Heart left ventricle (tissue), 16 donors: ENCODE measurements around the gene DAB2IP. TPM values are rescaled to one million over a fixed set of nuclear protein-coding genes. Genes with fewer than 3 reads are reported as not detected.

Experiments
- ATAC-seq, 4 donors: fragments of 200-7000 bp; cut with Tn5 transposase; one replicate each; pipeline ENCODE4 v1.9.1; 2020 to 2022; ENCODE audit warnings: moderate library complexity in 4 of 4, mild to moderate bottlenecking in 3 of 4, moderate number of reproducible peaks in 1 of 4
- DNase-seq, 5 donors: peaks; one replicate each; pipeline ENCODE4 v3.0.0-alpha.2; 2020
- H3K27ac ChIP-seq, 12 donors: fragments of 200-600 bp; sonication (generic) in 4 of 12; one replicate each; pipeline versions ENCODE4 v1.5.0 to v1.8.0; 2016 to 2022; ENCODE audit warnings: mild to moderate bottlenecking in 2 of 12
- H3K27me3 ChIP-seq, 9 donors: fragments of 200-600 bp; sonication (generic) in 2 of 9; one replicate each; pipeline versions ENCODE4 v1.5.1 to v1.8.0; 2016 to 2022; ENCODE audit warnings: mild to moderate bottlenecking in 3 of 9
- H3K36me3 ChIP-seq, 9 donors: fragments of 200-600 bp; sonication (generic) in 2 of 9; one replicate each; pipeline versions ENCODE4 v1.5.0 to v1.8.0; 2018 to 2022; ENCODE audit warnings: mild to moderate bottlenecking in 2 of 9
- H3K4me1 ChIP-seq, 12 donors: fragments of 200-600 bp; sonication (generic) in 4 of 12; one replicate each; pipeline versions ENCODE4 v1.5.0 to v1.8.0; 2016 to 2022; ENCODE audit warnings: mild to moderate bottlenecking in 3 of 12
- H3K4me3 ChIP-seq, 12 donors: fragments of 200-600 bp; sonication (generic) in 4 of 12; one replicate each; pipeline versions ENCODE4 v1.5.0 to v1.8.0; 2017 to 2022; ENCODE audit warnings: mild to moderate bottlenecking in 9 of 12, moderate library complexity in 4 of 12
- H3K9me3 ChIP-seq, 12 donors: fragments of 200-600 bp; sonication (generic) in 4 of 12; one replicate each; pipeline versions ENCODE4 v1.5.0 to v1.8.0; 2016 to 2022; ENCODE audit warnings: mild to moderate bottlenecking in 1 of 12
- POLR2A ChIP-seq, 2 donors: fragments of 450-650 bp; IDR thresholded peaks; one replicate each; pipeline ENCODE4 v1.6.1; 2017; ENCODE audit warnings: antibody characterized with exemption in 2 of 2, mild to moderate bottlenecking in 2 of 2, moderate library complexity in 2 of 2
- WGBS, 4 donors: extraction: QIAGEN DNeasy Blood & Tissue Kit in 2 of 4; methylation state at CpG; one replicate each; pipeline versions ENCODE4 v1.1.5 to v1.1.7; 2013 to 2018; 5-methylcytosine and 5-hydroxymethylcytosine counted together
- intact Hi-C, 10 donors: fragments of 100-400 bp; cut with DNase I; formaldehyde crosslinking; loops; one replicate each; pipeline versions ENCODE4 v1.11.1 to v1.14.2; 2022
- polyA plus RNA-seq, 2 donors: library from polyadenylated mRNA; stranded (reverse); fragments of 200-250 nt; gene quantifications; one replicate each; pipeline ENCODE4 v1.2.3, GENCODE V29; 2013
- total RNA-seq, 9 donors: library from RNA; depleted of rRNA in 2 of 9; stranded (reverse); fragments of >200 nt in 2 of 9; fragmentation: NEBNext Ultra II Directional in 3 of 9; extraction: Animal tissue kit (Norgen Biotek cat#: 25700) in 3 of 9; gene quantifications; one replicate each; pipeline versions ENCODE4 v1.1.0 to v1.2.4, GENCODE V29; 2016 to 2023
- TF ChIP-seq, protein P1 (sequence below), 12 donors: fragments of 200-600 bp; sonication (generic) in 4 of 12; IDR thresholded peaks; one replicate each; pipeline versions ENCODE4 v1.5.0 to v1.8.0; 2018 to 2022; ENCODE audit warnings: antibody characterized with exemption in 12 of 12, mild to moderate bottlenecking in 5 of 12
- donor health status: ischemic (EF 13 %, LVEDD 7.1; RV severe dilation, severe dysfunction).
- donor health status: healthy with polysubstance abuse.
- donor health status: DM: no; HTN: yes; CAD: no.
- donor health status: DM: no; HTN: no; CAD: no.
- donor health status: ischemic (EF 25% LVEDD 6.9; RV normal size, moderate dysfunction).
- donor health status: ischemic (EF 25% LVEDD 5.7; RV mildly dilated, moderate dysfunction).
- donor health status: healthy.
- donor health status: DM: yes; HTN: yes; CAD: no.
- donor health status: ischemic (EF 35%, LVEDD 5.7; RV mildly dilated, moderate dysfunction).
- donor health status: nonischemic (EF 11% LVEDD 7.7; RV severe dilation, severe dysfunction).
- donor health status: DM: yes; HTN: yes; CAD: no.
- donor health status: PGD.
- donor health status: ischemic (EF 29% LVEDD 5.4; RV normal size, mild dysfunction).
- donor health status: nonischemic (EF 23%, LVEDD 6.1; RV moderate dilation, normal function).

DAB2IP gene
- total and polyA plus RNA-seq, 11 donors: 30.9 to 103 (median 52.6) TPM

DNA sequence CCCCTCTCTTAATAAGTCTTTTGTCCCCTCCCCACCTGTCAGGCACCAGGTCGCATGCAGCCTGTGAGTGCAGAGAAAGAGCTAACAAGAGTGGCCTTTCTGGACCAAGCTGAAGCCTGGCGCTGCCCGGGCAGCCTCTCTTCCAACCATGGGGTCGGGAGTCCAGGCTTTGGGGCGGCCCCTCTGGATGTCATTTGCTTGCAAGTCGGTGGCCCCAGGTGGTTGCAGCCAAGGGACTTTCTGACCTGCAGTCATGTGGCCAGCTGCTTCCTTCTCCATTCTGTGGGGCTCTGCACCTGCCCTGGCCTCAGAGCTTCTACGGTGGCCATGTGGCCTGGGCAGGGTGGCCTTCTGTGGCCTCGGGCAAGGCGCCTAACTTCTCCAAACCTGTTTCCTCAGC, 159.7 kb downstream of the DAB2IP start:
- no peaks in the 10 kb centered on the region for H3K27me3 ChIP-seq
- DNase-seq (no peak), ATAC-seq (no peak)
- no peak overlapping the region for H3K27ac ChIP-seq
- peaks cover 0 to 5% (median 0%) of the 10 kb centered on the region in 12 donors for H3K4me1 ChIP-seq
- no peaks in the 10 kb centered on the region for H3K36me3 ChIP-seq
- no peaks in the 10 kb centered on the region for H3K9me3 ChIP-seq
- no peak overlapping the region for H3K4me3 ChIP-seq
- TF ChIP-seq, protein P1, sequence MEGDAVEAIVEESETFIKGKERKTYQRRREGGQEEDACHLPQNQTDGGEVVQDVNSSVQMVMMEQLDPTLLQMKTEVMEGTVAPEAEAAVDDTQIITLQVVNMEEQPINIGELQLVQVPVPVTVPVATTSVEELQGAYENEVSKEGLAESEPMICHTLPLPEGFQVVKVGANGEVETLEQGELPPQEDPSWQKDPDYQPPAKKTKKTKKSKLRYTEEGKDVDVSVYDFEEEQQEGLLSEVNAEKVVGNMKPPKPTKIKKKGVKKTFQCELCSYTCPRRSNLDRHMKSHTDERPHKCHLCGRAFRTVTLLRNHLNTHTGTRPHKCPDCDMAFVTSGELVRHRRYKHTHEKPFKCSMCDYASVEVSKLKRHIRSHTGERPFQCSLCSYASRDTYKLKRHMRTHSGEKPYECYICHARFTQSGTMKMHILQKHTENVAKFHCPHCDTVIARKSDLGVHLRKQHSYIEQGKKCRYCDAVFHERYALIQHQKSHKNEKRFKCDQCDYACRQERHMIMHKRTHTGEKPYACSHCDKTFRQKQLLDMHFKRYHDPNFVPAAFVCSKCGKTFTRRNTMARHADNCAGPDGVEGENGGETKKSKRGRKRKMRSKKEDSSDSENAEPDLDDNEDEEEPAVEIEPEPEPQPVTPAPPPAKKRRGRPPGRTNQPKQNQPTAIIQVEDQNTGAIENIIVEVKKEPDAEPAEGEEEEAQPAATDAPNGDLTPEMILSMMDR (IDR thresholded peaks at IDR 0.05): no peak
- TF ChIP-seq POLR2A (IDR thresholded peaks at IDR 0.05): no peak
- intact Hi-C loops: no loop called here
- WGBS, 4 donors: 89 to 95% (median 94%) methylated on average over 9 of the region's 9 CpGs

DNA sequence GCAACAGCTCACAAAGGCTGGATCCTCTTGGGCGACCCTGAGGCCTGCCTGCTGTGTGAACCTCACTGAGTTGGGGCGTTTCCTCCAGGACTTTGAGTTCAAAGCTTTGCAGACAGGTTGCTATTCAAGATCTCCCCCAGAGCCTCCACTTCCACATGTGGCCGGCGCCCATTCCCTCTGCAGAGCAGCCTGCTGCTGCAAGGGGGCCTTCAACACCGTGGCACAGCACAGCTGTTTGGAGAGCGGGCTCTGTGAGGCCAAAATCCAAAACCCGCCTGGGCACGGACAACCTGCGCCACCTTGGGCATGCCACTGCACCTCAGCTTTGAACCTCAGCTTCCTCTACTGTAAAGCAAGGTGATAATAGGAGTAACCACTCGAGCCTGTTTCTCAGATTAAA, 160.3 kb downstream of the DAB2IP start:
- no peaks in the 10 kb centered on the region for H3K9me3 ChIP-seq
- H3K4me3 ChIP-seq: no peak overlapping the region

GRCh38 chr9:121812159-121812735, 160.8 kb downstream of the DAB2IP start:
- DNase-seq (no peak), ATAC-seq (no peak)
- no peaks in the 10 kb centered on the region for H3K9me3 ChIP-seq
- TF ChIP-seq POLR2A (IDR thresholded peaks at IDR 0.05): no peak
- TF ChIP-seq, protein P1 (IDR thresholded peaks at IDR 0.05): no peak
- no peaks in the 10 kb centered on the region for H3K27me3 ChIP-seq
- WGBS, 4 donors: 91 to 95% (median 94%) methylated on average over 12 of the region's 12 CpGs
- no peaks in the 10 kb centered on the region for H3K36me3 ChIP-seq
- peaks cover 0 to 5% (median 0%) of the 10 kb centered on the region in 12 donors for H3K4me1 ChIP-seq
- no peak overlapping the region for H3K27ac ChIP-seq
- intact Hi-C loops: no loop called here
- no peak overlapping the region for H3K4me3 ChIP-seq

More for the DNA sequence above, 160.3 kb downstream of the DAB2IP start:
- Histone ChIP-seq H3K36me3 (no peaks in the 10 kb centered on the region), H3K27ac (no peak overlapping the region), H3K4me1 (peaks cover 0 to 5% (median 0%) of the 10 kb centered on the region in 12 donors), H3K27me3 (no peaks in the 10 kb centered on the region)
- intact Hi-C loops: no loop called here
- 94 to 98% (median 95%) methylated on average over 9 to 10 of the region's 10 CpGs for WGBS, 4 donors
- ATAC-seq (no peak), DNase-seq (no peak)
- TF ChIP-seq, protein P1 (IDR thresholded peaks at IDR 0.05): no peak
- TF ChIP-seq POLR2A (IDR thresholded peaks at IDR 0.05): no peak

- intact Hi-C loops: no loop called here
- H3K36me3 ChIP-seq: no peaks in the 10 kb centered on the region
- 87 to 93% (median 90%) methylated on average over 13 of the region's 13 CpGs for WGBS, 4 donors
- H3K9me3 ChIP-seq: no peaks in the 10 kb centered on the region
- peak in 1 of 5 donors; percentile 41 for DNase-seq
- ATAC-seq: no peak
- TF ChIP-seq POLR2A (IDR thresholded peaks at IDR 0.05): no peak
- TF ChIP-seq, protein P1 (IDR thresholded peaks at IDR 0.05): no peak
- no peak overlapping the region for H3K27ac ChIP-seq
- no peak overlapping the region for H3K4me3 ChIP-seq
- H3K4me1 ChIP-seq: no peaks in the 10 kb centered on the region
- H3K27me3 ChIP-seq: no peaks in the 10 kb centered on the region
Measured at GRCh38 chr9:121813519-121814210, 162.2 kb downstream of the DAB2IP start.
